Mesendoderm (in vitro differentiated cells): ENCODE results near the gene TUBGCP6.

Experiments
- DNase-seq: peaks from one replicate; pipeline ENCODE4 v3.0.0; 2013
- H2AK5ac ChIP-seq: 2 replicates; pipeline ENCODE4 v1.6.1; 2013; ENCODE audit warnings: low read length, inconsistent platforms
- H2BK120ac ChIP-seq: 2 replicates; pipeline ENCODE4 v1.6.1; 2013; ENCODE audit warnings: low read depth, mild to moderate bottlenecking, low read length, moderate library complexity, mixed read lengths
- H2BK15ac ChIP-seq: replicated peaks from 2 replicates; pipeline ENCODE4 v1.6.1; 2013; ENCODE audit warnings: low read depth, mild to moderate bottlenecking, moderate library complexity
- H2BK5ac ChIP-seq: 2 replicates; pipeline ENCODE4 v1.6.1; 2013; ENCODE audit warnings: low read length, inconsistent platforms
- H3K18ac ChIP-seq: 2 replicates; pipeline ENCODE4 v1.6.1; 2013; ENCODE audit warnings: mild to moderate bottlenecking, low read length, mixed read lengths
- H3K23ac ChIP-seq: one replicate; pipeline ENCODE4 v1.6.1; 2013; ENCODE audit warnings: low read length
- H3K27ac ChIP-seq: 2 replicates; pipeline ENCODE4 v1.5.1; 2013; ENCODE audit warnings: low read depth, mild to moderate bottlenecking, inconsistent platforms, low read length, moderate library complexity
- H3K27me3 ChIP-seq: 2 replicates; pipeline ENCODE4 v1.6.1; 2013; ENCODE audit warnings: low read length, control low read depth, mild to moderate bottlenecking, inconsistent platforms; ENCODE audit not compliant: insufficient read depth, poor library complexity
- H3K36me3 ChIP-seq: 2 replicates; pipeline ENCODE4 v1.6.1; 2013; ENCODE audit warnings: low read length, inconsistent platforms; ENCODE audit not compliant: control insufficient read depth, insufficient read depth
- H3K4ac ChIP-seq: one replicate; pipeline ENCODE4 v1.6.1; 2013; ENCODE audit warnings: low read depth, mild to moderate bottlenecking, low read length, moderate library complexity
- H3K4me1 ChIP-seq: 2 replicates; pipeline ENCODE4 v1.6.1; 2013; ENCODE audit warnings: low read depth, low read length, inconsistent platforms; ENCODE audit not compliant: control insufficient read depth
- H3K4me2 ChIP-seq: 2 replicates; pipeline ENCODE4 v1.6.1; 2013; ENCODE audit warnings: low read length
- H3K4me3 ChIP-seq: 2 replicates; pipeline ENCODE4 v1.5.1; 2013; ENCODE audit warnings: mild to moderate bottlenecking, low read length
- H3K56ac ChIP-seq: one replicate; pipeline ENCODE4 v1.6.1; 2013; ENCODE audit warnings: low read length
- H3K79me1 ChIP-seq: 2 replicates; pipeline ENCODE4 v1.6.1; 2013; ENCODE audit warnings: low read length, inconsistent platforms
- H3K79me2 ChIP-seq: 2 replicates; pipeline ENCODE4 v1.6.1; 2013; ENCODE audit warnings: mild to moderate bottlenecking, low read length; ENCODE audit not compliant: control insufficient read depth, insufficient read depth
- H3K9ac ChIP-seq: 2 replicates; pipeline ENCODE4 v1.6.1; 2013; ENCODE audit warnings: low read length, inconsistent platforms
- H4K5ac ChIP-seq: one replicate; pipeline ENCODE4 v1.6.1; 2013; ENCODE audit warnings: low read length
- H4K8ac ChIP-seq: one replicate; pipeline ENCODE4 v1.6.1; 2013; ENCODE audit warnings: low read depth, mild to moderate bottlenecking, control low read depth, low read length, moderate library complexity
- WGBS: extraction: QIAGEN DNeasy Blood & Tissue Kit; methylation state at CpG from one replicate; pipeline ENCODE4 v1.1.7; 2013; ENCODE audit warnings: low lambda C conversion rate, missing lambda C conversion rate; ENCODE audit not compliant: insufficient coverage; ENCODE audit errors: extremely low coverage; 5-methylcytosine and 5-hydroxymethylcytosine counted together

Gene TUBGCP6

DNA sequence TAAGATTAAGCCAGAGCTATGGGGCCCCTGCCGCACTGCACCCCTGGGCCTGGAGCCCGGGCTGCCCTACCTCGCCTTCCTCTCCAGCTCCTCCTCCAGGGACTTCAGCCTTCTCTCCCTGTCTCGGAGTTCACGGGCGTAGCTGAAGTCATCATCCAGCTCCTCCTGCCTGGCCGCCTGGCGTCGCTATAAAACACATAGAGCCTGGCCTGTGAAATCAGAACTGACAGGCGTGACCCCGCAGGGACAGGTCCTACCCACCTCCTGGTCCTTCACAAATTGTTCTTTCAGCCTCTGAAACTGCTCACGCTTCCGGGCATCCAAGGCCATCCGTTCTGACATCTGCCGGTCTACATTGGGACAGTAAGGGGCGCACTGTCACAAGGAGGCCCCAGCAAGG lies 20.8 kb downstream of the TUBGCP6 start:
- no peak overlapping the region for H2BK120ac ChIP-seq
- H2BK15ac ChIP-seq: no peak overlapping the region
- H3K27me3 ChIP-seq: no peaks in the 10 kb centered on the region
- H3K79me2 ChIP-seq: no peaks in the 10 kb centered on the region
- no peak for DNase-seq
- H2AK5ac ChIP-seq: no peak overlapping the region
- H4K8ac ChIP-seq: no peak overlapping the region
- no peak overlapping the region for H3K9ac ChIP-seq
- no peaks in the 10 kb centered on the region for H3K79me1 ChIP-seq
- H3K4me3 ChIP-seq: no peak overlapping the region
- no peak overlapping the region for H2BK5ac ChIP-seq
- no peak overlapping the region for H3K23ac ChIP-seq
- no peak overlapping the region for H3K56ac ChIP-seq
- no peaks in the 10 kb centered on the region for H3K4me1 ChIP-seq
- WGBS: no CpG with 5 or more reads among the region's 16 CpGs
- no peak overlapping the region for H3K18ac ChIP-seq
- H3K36me3 ChIP-seq: no peaks in the 10 kb centered on the region
- H3K4me2 ChIP-seq: no peak overlapping the region
- no peak overlapping the region for H3K4ac ChIP-seq
- no peak overlapping the region for H3K27ac ChIP-seq
- H4K5ac ChIP-seq: no peak overlapping the region

DNA sequence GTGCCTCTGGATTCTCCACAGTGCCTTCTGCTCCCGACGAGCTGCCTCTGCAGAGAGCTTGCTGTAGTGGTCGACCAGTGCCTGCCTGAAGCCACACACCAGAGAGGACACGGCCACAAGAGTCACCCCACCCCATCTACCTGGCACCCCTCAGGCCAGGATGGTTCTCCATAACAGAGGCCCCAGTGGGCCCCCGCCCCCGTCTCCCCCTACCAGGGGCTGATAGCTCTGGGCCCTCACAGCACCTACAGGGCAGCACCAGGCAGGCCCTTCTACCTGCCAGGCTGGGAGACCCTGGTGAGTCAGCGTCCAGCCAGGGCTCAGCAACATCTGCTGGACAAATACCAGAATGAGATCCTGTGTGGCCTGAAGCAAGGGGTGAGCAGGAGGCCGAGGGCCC lies 22.3 kb downstream of the TUBGCP6 start:
- Histone ChIP-seq H3K4me1 (no peaks in the 10 kb centered on the region), H3K79me2 (no peaks in the 10 kb centered on the region), H3K56ac (no peak overlapping the region), H3K36me3 (no peaks in the 10 kb centered on the region), H2AK5ac (no peak overlapping the region), H3K23ac (no peak overlapping the region), H3K27me3 (no peaks in the 10 kb centered on the region), H3K4me2 (no peak overlapping the region), H3K4ac (no peak overlapping the region), H3K4me3 (no peak overlapping the region), H3K27ac (no peak overlapping the region), H3K18ac (no peak overlapping the region), H2BK5ac (no peak overlapping the region), H3K79me1 (no peaks in the 10 kb centered on the region), H3K9ac (no peak overlapping the region), H2BK15ac (no peak overlapping the region), H4K8ac (no peak overlapping the region), H4K5ac (no peak overlapping the region), H2BK120ac (no peak overlapping the region)
- DNase-seq: no peak
- no CpG with 5 or more reads among the region's 8 CpGs for WGBS

DNA sequence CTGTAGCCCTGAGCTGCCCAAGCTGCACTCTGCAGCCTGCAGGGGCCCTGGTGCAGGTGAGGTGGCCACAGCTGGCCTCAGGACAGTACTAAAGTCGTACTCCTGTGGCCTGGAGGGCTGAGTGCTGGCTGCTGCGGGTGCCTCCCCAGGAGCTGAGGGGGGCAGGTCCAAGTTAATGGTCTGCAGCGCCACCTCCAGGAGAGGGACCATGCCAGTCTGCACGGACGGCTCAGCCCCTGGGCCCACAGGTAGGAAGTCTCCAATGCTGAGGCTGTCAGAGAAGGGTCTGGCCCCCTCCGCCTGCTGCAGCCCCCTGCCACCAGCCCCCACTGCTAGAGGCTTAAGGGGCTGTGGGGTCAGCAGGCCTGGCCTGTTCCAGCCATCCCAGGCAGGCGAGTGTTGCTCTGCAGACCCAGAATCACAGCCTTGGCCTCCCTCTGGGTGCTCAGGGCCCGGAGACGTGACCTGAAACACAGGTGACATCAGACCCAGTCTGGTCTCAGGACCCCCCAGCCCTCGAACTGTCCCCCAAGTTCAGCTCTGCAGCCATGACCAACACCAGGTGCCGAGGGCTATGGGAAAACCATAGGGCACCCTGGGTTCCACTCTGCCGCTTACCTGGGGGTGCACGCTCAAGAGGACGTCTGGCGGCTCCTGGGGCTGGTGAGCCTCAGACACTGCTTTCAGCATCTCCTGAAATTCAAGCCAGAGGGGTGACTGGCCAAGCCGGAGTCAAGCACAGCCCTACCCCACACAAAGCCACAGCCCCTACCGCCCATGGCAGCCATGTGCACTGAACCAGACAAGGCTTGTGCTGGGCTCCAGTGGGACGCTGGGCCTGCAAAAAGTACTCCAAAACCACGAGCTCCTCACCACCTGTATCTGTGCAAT lies 23.2 kb downstream of the TUBGCP6 start:
- H2BK120ac ChIP-seq: no peak overlapping the region
- H3K27me3 ChIP-seq: no peaks in the 10 kb centered on the region
- H3K27ac ChIP-seq: no peak overlapping the region
- H3K36me3 ChIP-seq: peaks cover 2% of the 10 kb centered on the region
- no peak for DNase-seq
- H2BK15ac ChIP-seq: no peak overlapping the region
- H2BK5ac ChIP-seq: no peak overlapping the region
- H3K79me2 ChIP-seq: no peaks in the 10 kb centered on the region
- WGBS: no CpG with 5 or more reads among the region's 19 CpGs
- H4K5ac ChIP-seq: no peak overlapping the region
- no peak overlapping the region for H3K4ac ChIP-seq
- no peak overlapping the region for H4K8ac ChIP-seq
- no peak overlapping the region for H2AK5ac ChIP-seq
- no peak overlapping the region for H3K9ac ChIP-seq
- H3K4me2 ChIP-seq: no peak overlapping the region
- no peak overlapping the region for H3K4me3 ChIP-seq
- no peak overlapping the region for H3K56ac ChIP-seq
- H3K4me1 ChIP-seq: no peaks in the 10 kb centered on the region
- H3K23ac ChIP-seq: no peak overlapping the region
- H3K18ac ChIP-seq: no peak overlapping the region
- H3K79me1 ChIP-seq: no peaks in the 10 kb centered on the region

DNA sequence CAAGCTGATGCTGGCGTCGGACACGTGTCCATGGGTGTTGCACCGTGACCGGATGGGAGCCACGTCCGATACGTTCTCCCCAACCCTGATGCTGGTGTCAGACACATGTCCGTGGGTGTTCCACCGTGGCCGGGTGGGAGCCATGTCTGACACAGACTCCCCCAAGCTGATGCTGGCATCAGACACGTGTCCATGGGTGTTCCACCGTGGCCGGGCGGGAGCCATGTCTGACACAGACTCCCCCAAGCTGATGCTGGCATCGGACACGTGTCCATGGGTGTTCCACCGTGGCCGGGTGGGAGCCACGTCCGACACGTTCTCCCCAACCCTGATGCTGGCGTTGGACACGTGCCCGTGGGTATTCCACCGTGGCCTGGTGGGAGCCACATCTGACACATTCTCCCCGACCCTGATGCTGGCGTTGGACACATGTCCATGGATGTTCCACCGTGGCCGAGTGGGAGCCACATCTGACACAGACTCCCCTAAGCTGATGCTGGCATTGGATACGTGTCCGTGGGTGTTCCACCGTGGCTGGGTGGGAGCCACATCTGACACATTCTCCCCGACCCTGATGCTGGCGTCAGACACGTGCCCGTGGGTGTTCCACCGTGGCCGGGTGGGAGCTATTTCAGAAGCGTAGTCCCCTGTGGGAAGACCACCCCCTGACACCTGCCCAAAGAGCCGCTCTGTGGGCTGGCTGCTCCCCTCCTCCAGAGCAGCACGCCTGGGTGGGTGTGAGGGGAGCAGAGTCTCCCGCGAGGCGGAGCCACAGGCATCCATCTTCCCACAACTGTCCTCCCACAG lies 24.0 kb downstream of the TUBGCP6 start:
- no peak overlapping the region for H3K4ac ChIP-seq
- peaks cover 2% of the 10 kb centered on the region for H3K36me3 ChIP-seq
- no peak overlapping the region for H3K18ac ChIP-seq
- H3K4me3 ChIP-seq: no peak overlapping the region
- H2AK5ac ChIP-seq: no peak overlapping the region
- H2BK120ac ChIP-seq: no peak overlapping the region
- H3K79me2 ChIP-seq: no peaks in the 10 kb centered on the region
- H2BK5ac ChIP-seq: no peak overlapping the region
- no peak overlapping the region for H3K4me2 ChIP-seq
- H2BK15ac ChIP-seq: no peak overlapping the region
- WGBS: no CpG with 5 or more reads among the region's 45 CpGs
- H3K27me3 ChIP-seq: no peaks in the 10 kb centered on the region
- H3K56ac ChIP-seq: no peak overlapping the region
- H3K27ac ChIP-seq: no peak overlapping the region
- H3K4me1 ChIP-seq: no peaks in the 10 kb centered on the region
- H3K9ac ChIP-seq: no peak overlapping the region
- H3K79me1 ChIP-seq: no peaks in the 10 kb centered on the region
- no peak overlapping the region for H4K8ac ChIP-seq
- DNase-seq: no peak
- no peak overlapping the region for H3K23ac ChIP-seq
- no peak overlapping the region for H4K5ac ChIP-seq

DNA sequence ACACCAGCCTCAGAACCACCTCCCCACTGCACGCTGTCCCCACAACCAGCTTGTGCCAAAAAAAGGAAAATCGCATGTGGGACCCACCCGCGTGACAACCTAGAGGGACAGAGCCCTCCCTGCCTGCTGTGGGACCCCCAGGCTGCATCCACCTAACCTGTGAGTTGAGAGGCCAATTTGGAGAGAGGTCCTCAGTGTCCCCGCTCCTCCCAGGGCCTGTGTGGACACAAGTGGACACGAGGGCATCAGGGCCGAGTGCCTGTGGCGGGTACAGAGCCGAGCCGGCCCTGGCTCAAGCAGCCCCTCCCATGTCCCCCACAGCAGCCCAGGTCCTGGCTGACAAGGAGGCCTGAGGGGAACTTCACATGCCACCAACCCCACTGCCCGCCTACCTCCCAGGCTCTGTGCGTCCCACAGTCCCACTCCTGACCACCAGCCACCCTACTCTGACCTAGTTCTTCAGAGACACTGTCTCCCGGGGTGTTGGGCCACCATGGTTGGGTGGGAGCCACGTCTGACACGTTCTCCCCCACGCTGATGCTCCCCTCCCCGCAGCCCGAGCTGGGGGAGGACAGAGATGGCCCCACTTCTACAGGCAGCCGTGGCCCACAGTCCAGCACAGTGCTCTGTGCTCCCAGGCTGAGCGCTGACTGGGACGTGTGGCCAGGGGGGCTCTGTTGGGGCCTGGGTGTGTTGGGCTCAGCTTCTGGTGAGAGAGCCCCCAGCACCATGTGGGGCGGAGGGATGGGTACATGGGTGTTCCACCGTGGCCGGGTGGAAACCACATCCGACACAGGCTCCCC lies 24.8 kb downstream of the TUBGCP6 start:
- no peak for DNase-seq

More for the DNA sequence above, 24.8 kb downstream of the TUBGCP6 start:
- no CpG with 5 or more reads among the region's 25 CpGs for WGBS
- no peaks in the 10 kb centered on the region for H3K4me1 ChIP-seq
- H4K5ac ChIP-seq: no peak overlapping the region
- H3K79me1 ChIP-seq: no peaks in the 10 kb centered on the region
- H3K27me3 ChIP-seq: no peaks in the 10 kb centered on the region
- no peaks in the 10 kb centered on the region for H3K79me2 ChIP-seq
- no peak overlapping the region for H3K4me2 ChIP-seq
- no peak overlapping the region for H4K8ac ChIP-seq
- peaks cover 3% of the 10 kb centered on the region for H3K36me3 ChIP-seq
- no peak overlapping the region for H3K4me3 ChIP-seq
- H2BK5ac ChIP-seq: no peak overlapping the region
- H3K23ac ChIP-seq: no peak overlapping the region
- H3K9ac ChIP-seq: no peak overlapping the region
- H3K27ac ChIP-seq: no peak overlapping the region
- H3K4ac ChIP-seq: no peak overlapping the region
- no peak overlapping the region for H2AK5ac ChIP-seq
- no peak overlapping the region for H3K56ac ChIP-seq
- no peak overlapping the region for H2BK120ac ChIP-seq
- H2BK15ac ChIP-seq: no peak overlapping the region
- no peak overlapping the region for H3K18ac ChIP-seq
